Ovary (tissue), 3 donors: ENCODE measurements around the gene TTC23.

Source experiments
- POLR2A ChIP-seq: fragments of 450-650 bp; IDR thresholded peaks from one replicate; pipeline ENCODE4 v1.6.1; 2017; ENCODE audit warnings: antibody characterized with exemption, mild to moderate bottlenecking, moderate library complexity
- TF ChIP-seq, protein P1 (sequence below), 3 donors: fragments of 450-650 bp in 2 of 3; fragments of 200-600 bp in 1 of 3; IDR thresholded peaks; one replicate each; pipeline versions ENCODE4 v1.5.1 to v1.8.0; 2016 to 2022; ENCODE audit warnings: antibody characterized with exemption in 3 of 3, mild to moderate bottlenecking in 1 of 3
- donor health status: DM: no; HTN: no; CAD: no.

DNA sequence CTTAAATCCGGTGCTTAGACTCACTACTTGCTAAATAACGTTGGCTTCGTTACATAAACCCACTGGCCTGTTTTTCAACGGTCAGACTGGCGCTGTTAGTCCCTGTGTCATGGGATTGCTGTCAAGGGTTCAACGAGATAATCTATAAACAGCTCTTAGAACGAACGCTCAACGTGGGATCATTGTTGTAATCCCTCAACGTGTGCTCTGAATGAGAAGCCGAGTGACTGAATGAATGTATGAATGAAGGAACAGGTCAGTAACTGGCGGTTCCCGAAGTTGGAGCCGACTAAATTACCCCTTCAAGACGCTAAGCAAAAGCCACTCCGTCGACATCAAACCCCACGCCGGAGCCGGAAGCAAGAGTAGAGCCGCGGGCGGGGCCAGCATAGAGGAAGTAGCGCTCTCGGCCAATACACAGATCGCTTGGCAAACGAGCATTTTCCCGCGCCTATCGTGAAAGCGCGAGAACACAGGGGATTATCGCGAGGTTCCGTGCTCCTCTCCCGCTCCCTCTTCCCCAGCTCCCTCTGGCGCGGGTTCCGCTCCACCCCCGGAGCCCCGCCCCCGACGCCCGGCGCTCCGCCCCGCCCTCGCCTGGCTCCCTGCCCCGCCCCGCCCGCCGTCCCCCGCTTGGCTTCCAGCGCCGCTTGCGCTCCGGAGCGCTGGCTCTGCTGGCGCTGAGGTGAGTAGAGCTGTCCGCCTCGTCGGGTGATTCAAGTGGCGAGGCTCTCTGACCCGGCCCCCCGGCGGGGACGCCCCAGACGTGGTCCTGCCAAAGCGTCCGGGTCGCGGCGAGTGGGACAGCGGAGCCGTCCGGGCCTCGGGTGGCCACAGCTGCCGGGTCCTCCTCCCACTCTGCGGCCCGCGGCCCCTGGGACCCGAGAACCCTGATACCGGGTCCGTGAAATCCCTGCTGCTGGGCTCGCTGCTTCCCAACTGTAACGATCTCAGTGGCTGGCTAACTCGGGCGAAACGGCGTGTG is 1.8 kb upstream of the TTC23 start, which contains the start of gene LRRC28:
- TF ChIP-seq, protein P1, sequence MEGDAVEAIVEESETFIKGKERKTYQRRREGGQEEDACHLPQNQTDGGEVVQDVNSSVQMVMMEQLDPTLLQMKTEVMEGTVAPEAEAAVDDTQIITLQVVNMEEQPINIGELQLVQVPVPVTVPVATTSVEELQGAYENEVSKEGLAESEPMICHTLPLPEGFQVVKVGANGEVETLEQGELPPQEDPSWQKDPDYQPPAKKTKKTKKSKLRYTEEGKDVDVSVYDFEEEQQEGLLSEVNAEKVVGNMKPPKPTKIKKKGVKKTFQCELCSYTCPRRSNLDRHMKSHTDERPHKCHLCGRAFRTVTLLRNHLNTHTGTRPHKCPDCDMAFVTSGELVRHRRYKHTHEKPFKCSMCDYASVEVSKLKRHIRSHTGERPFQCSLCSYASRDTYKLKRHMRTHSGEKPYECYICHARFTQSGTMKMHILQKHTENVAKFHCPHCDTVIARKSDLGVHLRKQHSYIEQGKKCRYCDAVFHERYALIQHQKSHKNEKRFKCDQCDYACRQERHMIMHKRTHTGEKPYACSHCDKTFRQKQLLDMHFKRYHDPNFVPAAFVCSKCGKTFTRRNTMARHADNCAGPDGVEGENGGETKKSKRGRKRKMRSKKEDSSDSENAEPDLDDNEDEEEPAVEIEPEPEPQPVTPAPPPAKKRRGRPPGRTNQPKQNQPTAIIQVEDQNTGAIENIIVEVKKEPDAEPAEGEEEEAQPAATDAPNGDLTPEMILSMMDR (IDR thresholded peaks at IDR 0.05): no peak
- peak; percentile 98 for TF ChIP-seq POLR2A
